ENCODE results near the gene EOMES.

EOMES gene

DNA sequence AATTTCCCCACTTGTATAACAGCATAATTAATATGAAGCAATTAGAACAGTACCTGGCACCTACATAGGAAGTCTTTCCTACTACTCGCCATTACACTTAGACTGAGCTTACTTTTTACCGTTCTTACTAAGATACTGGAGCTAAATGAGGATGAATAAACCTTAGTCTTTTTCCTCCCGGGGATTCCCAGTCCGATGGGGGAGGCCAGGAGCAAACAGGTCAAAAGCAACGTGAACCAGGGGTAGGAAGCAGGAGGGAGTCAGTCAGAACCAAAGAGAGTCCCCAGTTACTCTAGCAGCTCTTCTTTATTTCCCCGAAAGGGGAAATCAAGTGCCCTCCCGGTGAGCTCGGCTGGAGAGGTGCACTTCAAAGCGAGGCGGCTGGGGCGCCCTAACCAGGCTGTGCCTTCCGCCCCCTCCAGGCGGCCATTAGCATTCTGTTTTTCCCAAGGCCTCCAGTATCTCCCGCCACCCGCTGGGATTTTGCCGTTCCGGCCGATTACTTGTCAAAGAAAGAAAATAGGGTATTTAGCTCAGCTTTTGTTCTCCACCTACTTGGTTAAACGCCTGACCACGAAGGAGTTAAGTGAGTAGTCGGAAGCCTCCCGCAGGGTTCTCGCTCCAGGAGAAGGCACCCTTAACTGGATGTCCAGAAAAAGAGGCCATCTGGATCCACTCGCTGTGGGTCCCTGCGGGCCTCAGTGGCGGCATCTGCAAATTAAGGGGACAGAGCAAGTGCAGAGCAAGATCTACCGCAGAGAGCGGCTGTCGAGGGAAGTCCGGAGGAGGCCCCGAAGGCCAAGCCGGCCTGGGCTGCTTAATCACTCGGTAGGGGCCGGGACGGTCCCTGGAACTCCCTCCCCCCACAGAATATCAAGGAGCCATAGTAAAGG, 6.3 kb upstream of the EOMES start:
- Mint-ChIP-seq H3K27ac (peak overlapping the region; percentile 77), H3K4me3 (peak overlapping the region; percentile 60 to 62), H3K36me3 (peaks cover 0 to 3% of the 10 kb centered on the region in 2 donors), H3K9me3 (no peaks in the 10 kb centered on the region), H3K27me3 (peaks cover 72 to 82% of the 10 kb centered on the region in 2 donors), H3K4me1 (peaks cover 35 to 47% of the 10 kb centered on the region in 2 donors)
- DNase-seq: no peak
- ATAC-seq (replicated peaks): peak; percentile 71 to 76

DNA sequence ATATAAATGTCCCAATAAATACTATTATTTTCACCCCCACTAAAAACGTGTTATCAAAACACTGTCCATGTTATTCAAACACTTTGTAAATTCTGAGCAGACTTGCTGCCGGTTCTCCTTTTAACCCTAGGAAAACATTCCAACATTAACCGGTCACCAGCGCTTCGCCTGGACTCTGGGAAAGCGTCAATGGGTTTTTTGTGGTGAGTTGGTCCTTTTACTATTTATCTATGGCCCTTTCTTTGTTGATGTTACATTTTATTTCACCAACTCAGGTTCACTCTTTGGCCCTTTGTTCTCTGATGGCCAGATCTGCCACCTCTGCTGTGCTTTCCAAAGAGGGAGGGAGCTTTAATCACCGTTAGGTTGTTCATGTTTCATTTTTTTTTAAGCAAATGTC, 4.1 kb upstream of the EOMES start:
- ATAC-seq (replicated peaks): no peak
- Mint-ChIP-seq H3K9me3 (no peaks in the 10 kb centered on the region), H3K36me3 (peaks cover 0 to 3% of the 10 kb centered on the region in 2 donors), H3K4me1 (peaks cover 42 to 63% of the 10 kb centered on the region in 2 donors), H3K27ac (no peak overlapping the region), H3K4me3 (no peak overlapping the region), H3K27me3 (peaks cover 77 to 91% of the 10 kb centered on the region in 2 donors)
- no peak for DNase-seq

DNA sequence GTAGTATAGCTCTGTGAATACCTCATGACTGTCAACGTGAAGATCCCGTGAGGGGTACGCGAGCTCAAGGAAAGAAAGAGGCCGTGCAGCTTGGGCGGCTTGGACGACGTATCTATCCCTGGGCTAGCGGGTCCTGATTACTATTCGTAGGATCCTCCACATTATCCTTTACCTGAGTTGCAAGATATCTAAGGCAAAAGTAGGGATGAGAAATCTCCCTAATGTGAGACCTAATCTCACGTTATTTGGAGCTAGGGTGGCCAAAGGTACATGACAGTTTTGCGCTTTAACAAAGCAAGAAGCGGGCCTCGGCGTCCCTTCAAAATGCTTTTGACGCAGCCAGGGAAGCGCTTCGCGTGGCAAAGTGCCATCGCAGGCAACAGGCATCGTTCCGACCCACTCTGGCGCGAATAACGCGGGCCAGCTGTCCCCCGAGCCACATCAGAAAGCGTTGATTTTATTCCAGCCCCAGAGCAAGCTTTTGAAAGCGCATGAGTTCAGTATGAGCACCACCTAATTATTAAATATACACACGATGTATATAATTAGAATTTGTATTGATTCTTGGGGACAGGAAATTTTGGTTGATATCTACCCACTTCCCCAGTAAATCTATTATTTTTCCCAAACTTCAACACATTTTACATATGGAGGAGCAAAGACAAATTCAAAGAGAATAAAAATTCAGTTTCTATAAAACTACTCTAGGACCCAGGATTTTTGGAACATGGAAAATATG, 2.5 kb upstream of the EOMES start:
- peaks cover 36 to 54% of the 10 kb centered on the region in 2 donors for H3K4me1 Mint-ChIP-seq
- no peak for DNase-seq
- peaks cover 0 to 3% of the 10 kb centered on the region in 2 donors for H3K36me3 Mint-ChIP-seq
- peak overlapping the region in 1 of 2 donors; percentile 7 for H3K4me3 Mint-ChIP-seq
- no peak for ATAC-seq (replicated peaks)
- no peaks in the 10 kb centered on the region for H3K9me3 Mint-ChIP-seq
- H3K27me3 Mint-ChIP-seq: peaks cover 76 to 90% of the 10 kb centered on the region in 2 donors
- peak overlapping the region; percentile 90 for H3K27ac Mint-ChIP-seq

DNA sequence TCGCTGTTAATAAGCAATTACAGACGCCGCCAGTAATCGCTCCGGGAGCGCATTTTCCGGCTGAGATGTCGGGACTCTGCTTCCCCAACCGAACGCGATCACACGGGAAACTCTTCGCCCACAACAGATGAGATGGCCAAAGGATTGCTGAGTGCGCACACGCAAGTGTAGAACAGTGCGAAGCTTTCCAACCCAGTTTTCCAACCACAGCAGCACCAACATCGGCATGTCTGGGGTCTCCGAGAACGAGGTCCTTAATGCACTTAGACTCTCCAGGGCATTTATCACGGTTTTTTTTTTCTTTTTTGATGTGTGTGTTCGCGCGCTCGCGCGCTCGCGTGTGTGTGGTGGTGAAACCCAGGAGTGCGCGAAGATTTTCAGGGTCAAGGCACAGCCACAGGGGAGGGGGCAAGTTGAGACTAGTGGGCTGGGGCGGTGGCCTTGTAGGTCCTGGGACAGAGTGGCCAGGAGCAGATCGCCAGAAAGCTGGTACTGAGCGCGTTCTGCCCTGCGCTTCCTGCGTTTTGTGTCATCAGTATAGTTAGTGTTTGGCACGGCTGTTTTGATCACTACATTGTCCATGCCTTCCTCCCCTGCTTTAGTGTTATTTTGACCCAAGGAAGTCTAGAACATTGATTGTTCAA, 1.8 kb upstream of the EOMES start:
- H3K9me3 Mint-ChIP-seq: no peaks in the 10 kb centered on the region
- no peak for DNase-seq

DNA sequence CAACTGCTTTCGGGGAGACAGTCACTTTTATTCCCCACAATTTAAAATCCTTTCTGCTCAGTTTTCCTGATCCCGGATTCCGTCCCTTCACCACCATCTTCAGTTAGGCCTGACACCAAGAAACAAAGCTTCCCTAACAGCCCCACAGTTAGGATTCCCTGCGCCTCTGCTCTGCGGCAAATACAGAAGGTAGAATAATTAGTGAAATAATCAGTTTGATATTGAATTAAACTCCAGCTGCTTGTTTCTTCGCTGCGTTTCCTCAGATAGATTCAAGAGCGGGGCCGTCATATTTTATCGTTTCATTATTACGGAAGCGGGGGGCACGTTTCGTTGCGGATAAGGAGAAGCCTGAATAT, 1.3 kb upstream of the EOMES start:
- peak overlapping the region; percentile 34 to 69 for H3K4me3 Mint-ChIP-seq
- peaks cover 27 to 45% of the 10 kb centered on the region in 2 donors for H3K4me1 Mint-ChIP-seq
- no peaks in the 10 kb centered on the region for H3K9me3 Mint-ChIP-seq
- H3K27me3 Mint-ChIP-seq: peaks cover 77 to 90% of the 10 kb centered on the region in 2 donors
- no peak for DNase-seq
- ATAC-seq (replicated peaks): no peak
- peak overlapping the region; percentile 90 for H3K27ac Mint-ChIP-seq
- H3K36me3 Mint-ChIP-seq: peaks cover 0 to 3% of the 10 kb centered on the region in 2 donors

More for the DNA sequence above, 1.8 kb upstream of the EOMES start:
- peak overlapping the region; percentile 90 for H3K27ac Mint-ChIP-seq
- H3K4me1 Mint-ChIP-seq: peaks cover 32 to 50% of the 10 kb centered on the region in 2 donors
- ATAC-seq (replicated peaks): no peak
- peak overlapping the region; percentile 34 to 69 for H3K4me3 Mint-ChIP-seq
- peaks cover 77 to 90% of the 10 kb centered on the region in 2 donors for H3K27me3 Mint-ChIP-seq
- peaks cover 0 to 3% of the 10 kb centered on the region in 2 donors for H3K36me3 Mint-ChIP-seq

DNA sequence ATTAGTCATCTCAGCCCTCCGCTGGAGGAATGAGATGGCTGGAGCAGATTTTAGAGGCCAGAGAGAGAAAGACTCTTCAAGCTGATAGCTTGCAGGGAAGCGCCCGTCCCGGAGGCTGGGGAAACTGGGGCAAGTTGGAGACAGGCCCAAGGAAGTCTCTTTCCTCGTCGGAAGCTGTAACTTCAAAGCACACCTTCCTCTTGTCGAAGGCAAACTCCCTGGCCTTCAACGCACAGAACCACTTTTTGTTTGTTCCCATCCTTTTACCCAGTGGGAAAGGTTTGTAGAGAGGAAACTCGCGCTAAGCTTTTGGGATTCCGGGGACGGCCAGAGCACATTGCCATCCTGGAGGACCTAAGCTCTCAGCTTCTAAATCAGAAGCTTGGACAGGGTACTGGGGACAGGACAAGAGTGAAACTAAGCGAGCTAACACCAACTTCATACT, 900 bp upstream of the EOMES start:
- ATAC-seq (replicated peaks): no peak

DNA sequence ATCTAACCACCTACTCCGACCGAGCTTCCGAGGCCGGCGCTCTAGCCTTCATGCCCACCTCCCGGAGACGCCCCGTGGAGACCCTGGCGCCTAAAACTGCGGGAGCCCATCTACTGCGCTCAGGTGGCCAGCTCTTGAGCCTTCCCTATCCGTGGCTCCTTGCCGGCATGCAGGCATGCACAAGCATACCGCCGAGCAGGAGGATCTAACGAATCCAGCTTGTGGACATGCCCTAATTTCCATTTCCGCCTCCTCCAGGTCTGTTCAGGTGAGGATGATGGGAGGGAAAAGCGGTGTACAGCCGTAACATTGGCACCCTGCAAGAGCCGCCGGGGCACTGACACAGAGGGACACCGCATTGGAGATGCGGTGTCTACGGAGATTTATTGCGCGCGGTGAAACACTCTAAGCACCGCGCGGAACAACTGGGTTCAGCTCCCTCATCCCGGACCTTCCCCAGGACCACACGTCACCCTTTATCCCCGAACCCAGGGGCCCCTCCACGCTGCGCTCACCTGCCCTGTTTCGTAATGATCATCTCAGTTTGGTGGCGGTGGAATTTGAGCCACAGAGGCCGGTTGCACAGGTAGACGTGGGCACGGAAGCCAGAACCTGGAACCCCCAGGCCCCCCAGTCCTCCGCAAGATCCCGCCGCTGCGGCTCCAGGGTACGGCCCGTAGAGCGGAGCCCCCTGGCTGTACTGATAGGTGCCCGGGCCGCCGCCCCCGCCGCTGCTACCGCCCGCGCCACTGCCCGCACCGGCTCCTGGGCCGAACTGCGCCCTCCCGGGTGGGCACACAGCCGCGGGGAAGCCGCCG, 1.0 kb downstream of the EOMES start:
- Mint-ChIP-seq H3K27me3 (peaks cover 75 to 90% of the 10 kb centered on the region in 2 donors), H3K27ac (peak overlapping the region; percentile 80), H3K36me3 (peaks cover 0 to 3% of the 10 kb centered on the region in 2 donors), H3K4me3 (peak overlapping the region; percentile 71 to 83), H3K9me3 (no peaks in the 10 kb centered on the region), H3K4me1 (peaks cover 22 to 36% of the 10 kb centered on the region in 2 donors)
- ATAC-seq (replicated peaks) (no peak), DNase-seq (no peak)

More for the DNA sequence above, 900 bp upstream of the EOMES start:
- Mint-ChIP-seq H3K36me3 (peaks cover 0 to 3% of the 10 kb centered on the region in 2 donors), H3K9me3 (no peaks in the 10 kb centered on the region), H3K27ac (peak overlapping the region; percentile 25), H3K4me3 (peak overlapping the region; percentile 34 to 83), H3K27me3 (peaks cover 75 to 90% of the 10 kb centered on the region in 2 donors), H3K4me1 (peaks cover 24 to 41% of the 10 kb centered on the region in 2 donors)
- DNase-seq: no peak

DNA sequence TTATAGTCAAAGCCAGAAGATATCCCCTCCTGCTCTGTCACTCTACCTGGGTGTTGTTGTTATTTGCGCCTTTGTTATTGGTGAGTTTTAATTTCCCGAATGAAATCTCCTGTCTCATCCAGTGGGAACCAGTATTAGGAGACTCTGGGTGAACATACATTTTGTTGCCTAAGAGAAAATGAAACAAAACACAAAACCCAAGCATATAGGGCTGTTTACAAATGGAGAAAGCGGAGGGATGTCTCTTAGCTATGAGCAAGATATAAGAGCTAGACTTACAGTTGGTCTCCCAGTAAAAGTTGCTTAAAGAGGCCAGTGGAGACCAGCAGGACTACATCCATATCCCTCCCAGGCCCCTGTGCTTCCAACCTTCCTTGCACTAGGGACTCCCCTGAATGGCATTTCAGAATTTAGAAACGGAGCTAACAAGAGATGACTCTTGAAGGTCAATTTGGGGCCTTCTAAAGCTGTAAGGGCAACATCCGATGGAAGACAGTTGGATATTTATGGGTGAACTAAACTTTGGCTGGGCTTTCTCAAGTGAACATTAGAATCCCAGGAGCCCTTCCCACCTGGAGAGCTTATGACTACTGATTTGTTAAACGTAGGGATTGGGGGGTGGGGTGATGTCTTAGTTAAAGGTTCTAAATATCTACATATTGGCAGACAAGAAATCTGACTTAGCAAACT, 2.7 kb downstream of the EOMES start:
- Mint-ChIP-seq H3K36me3 (peaks cover 0 to 3% of the 10 kb centered on the region in 2 donors), H3K4me1 (peaks cover 27 to 45% of the 10 kb centered on the region in 2 donors), H3K27me3 (peaks cover 80 to 97% of the 10 kb centered on the region in 2 donors), H3K9me3 (no peaks in the 10 kb centered on the region), H3K4me3 (no peak overlapping the region), H3K27ac (peak overlapping the region; percentile 20)
- DNase-seq (no peak), ATAC-seq (replicated peaks) (no peak)

DNA sequence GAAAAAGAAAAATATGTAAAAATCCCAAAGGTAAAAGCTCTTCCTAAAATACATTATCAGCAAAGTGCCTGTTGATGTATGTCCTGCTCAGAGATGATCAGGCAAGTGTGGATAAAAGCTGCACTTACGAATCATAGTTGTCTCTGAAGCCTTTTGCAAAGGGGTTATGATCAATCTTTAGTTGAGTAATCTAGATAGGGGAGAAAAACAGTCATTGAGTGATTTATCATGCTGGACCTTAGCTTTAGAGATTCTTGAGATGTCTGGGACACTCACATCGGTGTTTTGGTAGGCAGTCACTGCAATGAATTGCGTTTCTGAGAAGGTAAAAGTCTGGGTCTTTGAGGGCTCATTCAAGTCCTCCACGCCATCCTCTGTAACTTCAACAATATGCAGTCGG, 3.7 kb downstream of the EOMES start:
- no peak for DNase-seq
- Mint-ChIP-seq H3K4me1 (peaks cover 25 to 47% of the 10 kb centered on the region in 2 donors), H3K27ac (no peak overlapping the region), H3K4me3 (no peak overlapping the region), H3K9me3 (no peaks in the 10 kb centered on the region), H3K27me3 (peaks cover 80 to 97% of the 10 kb centered on the region in 2 donors), H3K36me3 (no peaks in the 10 kb centered on the region)
- no peak for ATAC-seq (replicated peaks)

DNA sequence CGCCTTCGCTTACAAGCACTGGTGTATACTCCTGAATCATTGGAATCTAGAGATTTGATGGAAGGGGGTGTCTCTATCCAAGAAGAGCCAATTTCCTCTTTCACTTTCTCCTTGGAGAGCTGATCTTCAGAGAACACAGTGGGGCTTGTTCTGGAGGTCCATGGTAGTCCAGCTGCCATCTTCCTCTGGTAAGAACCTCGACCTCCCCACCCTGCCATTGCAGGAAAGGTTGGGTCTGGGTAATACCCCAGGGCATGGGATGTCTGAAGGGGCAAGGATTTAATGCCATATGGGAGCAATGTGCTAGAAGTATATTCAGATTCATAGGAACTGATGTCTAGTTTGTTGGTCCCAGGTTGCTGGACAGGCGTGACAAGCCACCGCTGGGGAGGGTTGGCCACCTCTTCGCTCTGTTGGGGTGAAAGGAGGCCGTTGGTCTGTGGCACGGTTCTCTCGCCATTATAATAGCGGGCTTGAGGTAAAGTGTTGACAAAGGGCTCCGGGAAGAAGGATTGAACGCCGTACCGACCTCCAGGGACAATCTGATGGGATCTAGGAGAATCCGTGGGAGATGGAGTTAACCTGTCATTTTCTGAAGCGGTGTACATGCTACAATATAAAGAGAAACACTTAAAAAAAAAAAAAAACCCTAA, 4.8 kb downstream of the EOMES start:
- DNase-seq (no peak), ATAC-seq (replicated peaks) (no peak)
- H3K4me1 Mint-ChIP-seq: peaks cover 25 to 47% of the 10 kb centered on the region in 2 donors
- peaks cover 0 to 2% of the 10 kb centered on the region in 2 donors for H3K36me3 Mint-ChIP-seq
- H3K4me3 Mint-ChIP-seq: no peak overlapping the region
- H3K27me3 Mint-ChIP-seq: peaks cover 79 to 97% of the 10 kb centered on the region in 2 donors
- no peak overlapping the region for H3K27ac Mint-ChIP-seq
- H3K9me3 Mint-ChIP-seq: no peaks in the 10 kb centered on the region

DNA sequence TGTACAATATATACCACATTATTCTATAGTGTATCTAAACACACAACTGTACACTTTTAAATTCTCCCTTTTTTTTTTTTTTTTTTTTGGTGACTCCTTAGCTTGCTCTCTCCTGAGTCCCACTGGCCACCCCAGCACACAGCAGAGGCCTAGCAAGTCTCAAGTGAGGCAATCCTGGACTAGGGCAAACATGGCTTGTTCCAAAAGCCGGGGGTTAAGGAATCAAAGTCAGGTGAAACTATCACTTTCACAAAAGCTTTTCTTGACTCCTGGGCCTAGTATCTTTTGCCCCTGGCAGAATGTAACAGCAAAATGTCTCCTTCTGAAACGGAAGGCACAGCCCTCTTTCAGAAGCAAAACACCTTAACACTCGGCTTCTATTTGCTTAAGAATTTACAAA, 5.8 kb downstream of the EOMES start:
- H3K27ac Mint-ChIP-seq: no peak overlapping the region
- peaks cover 82 to 92% of the 10 kb centered on the region in 2 donors for H3K27me3 Mint-ChIP-seq
- no peak overlapping the region for H3K4me3 Mint-ChIP-seq

DNA sequence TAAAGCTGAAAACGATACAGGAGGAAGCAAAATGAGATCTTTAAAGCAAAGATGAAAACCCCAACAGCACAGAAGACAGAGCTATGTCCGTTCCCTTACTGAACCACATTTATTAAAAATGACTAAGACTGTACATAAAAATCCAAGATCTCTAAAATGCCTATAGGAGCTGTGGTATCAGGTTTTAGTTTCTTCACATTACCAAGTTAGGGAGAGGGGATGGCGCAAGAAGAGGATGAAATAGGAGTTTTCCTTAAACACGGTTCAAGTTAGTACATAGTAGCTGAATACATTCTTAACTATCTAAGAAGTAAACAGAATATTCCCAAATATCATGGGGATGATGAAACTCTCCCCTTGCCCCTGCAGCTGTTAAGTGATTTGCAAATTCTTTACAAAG, 6.3 kb downstream of the EOMES start:
- no peak overlapping the region for H3K27ac Mint-ChIP-seq
- peaks cover 24 to 39% of the 10 kb centered on the region in 2 donors for H3K4me1 Mint-ChIP-seq
- peaks cover 0 to 5% of the 10 kb centered on the region in 2 donors for H3K36me3 Mint-ChIP-seq
- peaks cover 82 to 92% of the 10 kb centered on the region in 2 donors for H3K27me3 Mint-ChIP-seq
- no peak overlapping the region for H3K4me3 Mint-ChIP-seq
- DNase-seq: no peak
- no peaks in the 10 kb centered on the region for H3K9me3 Mint-ChIP-seq
- ATAC-seq (replicated peaks): no peak

More for the DNA sequence above, 5.8 kb downstream of the EOMES start:
- Mint-ChIP-seq H3K9me3 (no peaks in the 10 kb centered on the region), H3K4me1 (peaks cover 26 to 43% of the 10 kb centered on the region in 2 donors), H3K36me3 (peaks cover 0 to 5% of the 10 kb centered on the region in 2 donors)
- ATAC-seq (replicated peaks): no peak
- DNase-seq: no peak
